PC-3 (cell line): Measurements from ENCODE around the gene CAMK1D. TPM values are rescaled to one million over a fixed set of nuclear protein-coding genes. Genes with fewer than 3 reads are reported as not detected.

ENCODE experiments used
- ATAC-seq: fragments of 200-7000 bp; cut with Tn5 transposase; 2 replicates; pipeline ENCODE4 v1.9.1; 2020; ENCODE audit warnings: mild to moderate bottlenecking, moderate library complexity
- BruUV-seq: library from RNA; stranded (reverse); fragments of 400-500 nt; replicated peaks from 2 replicates; lab custom pipeline; 2021; lab: Mats Ljungman, UMichigan
- CTCF ChIA-PET: fragments of 300-600 bp; sonication (Branson Sonifier 250); formaldehyde crosslinking; loops from one replicate; lab custom pipeline; 2022; ENCODE audit warnings: antibody characterized with exemption; lab: Charles Lee
- POLR2A ChIA-PET: fragments of 300-600 bp; sonication (Branson Sonifier 250); formaldehyde crosslinking; loops from one replicate; lab custom pipeline; 2022; ENCODE audit warnings: antibody characterized with exemption; ENCODE audit not compliant: unreplicated experiment; lab: Charles Lee
- DNase-seq: peaks from one replicate; pipeline ENCODE4 v3.0.0-alpha.2; 2015
- H2AFZ ChIP-seq: fragments of 300-600 bp; sonication (generic); 2 replicates; pipeline ENCODE4 v1.6.0; 2016; ENCODE audit warnings: antibody characterized with exemption, low read length
- H3F3A ChIP-seq: fragments of 300-600 bp; sonication (generic); one replicate; pipeline ENCODE4 v1.6.0; 2017; ENCODE audit warnings: antibody characterized with exemption, low read length, control low read depth, mild to moderate bottlenecking; ENCODE audit not compliant: unreplicated experiment
- H3K27ac ChIP-seq: fragments of 300-600 bp; sonication (generic); 2 replicates; pipeline ENCODE4 v1.5.1; 2016; ENCODE audit warnings: mild to moderate bottlenecking, low read length
- H3K27me3 ChIP-seq: fragments of 300-600 bp; sonication (generic); 2 replicates; pipeline ENCODE4 v1.6.1; 2016; ENCODE audit warnings: low read length, mixed read lengths
- H3K36me3 ChIP-seq: fragments of 300-600 bp; sonication (generic); 2 replicates; pipeline ENCODE4 v1.6.1; 2016; ENCODE audit warnings: low read depth, mixed run types, low read length, mixed read lengths
- H3K4me1 ChIP-seq: fragments of 300-600 bp; sonication (generic); 2 replicates; pipeline ENCODE4 v1.5.1; 2016; ENCODE audit warnings: low read length; ENCODE audit not compliant: insufficient read depth
- H3K4me2 ChIP-seq: fragments of 300-600 bp; sonication (generic); 2 replicates; pipeline ENCODE4 v1.6.0; 2016; ENCODE audit warnings: low read length
- H3K4me3 ChIP-seq: fragments of 300-600 bp; sonication (generic); 2 replicates; pipeline ENCODE4 v1.5.1; 2016; ENCODE audit warnings: mild to moderate bottlenecking, low read length, mixed read lengths
- H3K79me2 ChIP-seq: fragments of 300-600 bp; sonication (generic); 2 replicates; pipeline ENCODE4 v1.6.1; 2017; ENCODE audit warnings: low read length, mixed read lengths
- H3K9ac ChIP-seq: fragments of 300-600 bp; sonication (generic); 2 replicates; pipeline ENCODE4 v1.6.0; 2016; ENCODE audit warnings: mild to moderate bottlenecking, low read length
- H3K9me2 ChIP-seq: fragments of 300-600 bp; sonication (generic); replicated peaks from 2 replicates; pipeline ENCODE4 v1.6.1; 2016; ENCODE audit warnings: mixed run types, low read length, mixed read lengths
- H3K9me3 ChIP-seq: fragments of 300-600 bp; sonication (generic); 2 replicates; pipeline ENCODE4 v1.6.1; 2016; ENCODE audit warnings: low read length, mixed read lengths
- H4K20me1 ChIP-seq: fragments of 300-600 bp; sonication (generic); 2 replicates; pipeline ENCODE4 v1.6.1; 2016; ENCODE audit warnings: low read length, mixed read lengths
- EZH2 ChIP-seq: fragments of 300-600 bp; sonication (generic); IDR thresholded peaks from one replicate; pipeline ENCODE4 v1.6.1; 2017; ENCODE audit warnings: antibody characterized with exemption, mild to moderate bottlenecking, low read length; ENCODE audit not compliant: unreplicated experiment
- EZH2phosphoT487 ChIP-seq: fragments of 300-600 bp; sonication (generic); IDR thresholded peaks from 2 replicates; pipeline ENCODE4 v1.6.1; 2018; ENCODE audit warnings: mild to moderate bottlenecking, antibody characterized with exemption, low read length, borderline replicate concordance
- intact Hi-C: fragments of 100-400 bp; cut with micrococcal nuclease; formaldehyde crosslinking; loops from 2 replicates; pipeline ENCODE4 v1.9.0; 2023
- total RNA-seq: library from RNA; depleted of rRNA; stranded (reverse); fragments of >200 nt; gene quantifications from 2 replicates; pipeline ENCODE4 v1.2.3, GENCODE V29; 2014
- TF ChIP-seq, protein P1 (sequence below): fragments of 300-600 bp; sonication (generic); conservative IDR thresholded peaks from 2 replicates; pipeline ENCODE4 v1.5.1; 2017; ENCODE audit warnings: antibody characterized with exemption, low read depth, mild to moderate bottlenecking, low read length

CAMK1D gene
- total RNA-seq, 1 experiment from 2014 or later: 1.3 TPM

DNA sequence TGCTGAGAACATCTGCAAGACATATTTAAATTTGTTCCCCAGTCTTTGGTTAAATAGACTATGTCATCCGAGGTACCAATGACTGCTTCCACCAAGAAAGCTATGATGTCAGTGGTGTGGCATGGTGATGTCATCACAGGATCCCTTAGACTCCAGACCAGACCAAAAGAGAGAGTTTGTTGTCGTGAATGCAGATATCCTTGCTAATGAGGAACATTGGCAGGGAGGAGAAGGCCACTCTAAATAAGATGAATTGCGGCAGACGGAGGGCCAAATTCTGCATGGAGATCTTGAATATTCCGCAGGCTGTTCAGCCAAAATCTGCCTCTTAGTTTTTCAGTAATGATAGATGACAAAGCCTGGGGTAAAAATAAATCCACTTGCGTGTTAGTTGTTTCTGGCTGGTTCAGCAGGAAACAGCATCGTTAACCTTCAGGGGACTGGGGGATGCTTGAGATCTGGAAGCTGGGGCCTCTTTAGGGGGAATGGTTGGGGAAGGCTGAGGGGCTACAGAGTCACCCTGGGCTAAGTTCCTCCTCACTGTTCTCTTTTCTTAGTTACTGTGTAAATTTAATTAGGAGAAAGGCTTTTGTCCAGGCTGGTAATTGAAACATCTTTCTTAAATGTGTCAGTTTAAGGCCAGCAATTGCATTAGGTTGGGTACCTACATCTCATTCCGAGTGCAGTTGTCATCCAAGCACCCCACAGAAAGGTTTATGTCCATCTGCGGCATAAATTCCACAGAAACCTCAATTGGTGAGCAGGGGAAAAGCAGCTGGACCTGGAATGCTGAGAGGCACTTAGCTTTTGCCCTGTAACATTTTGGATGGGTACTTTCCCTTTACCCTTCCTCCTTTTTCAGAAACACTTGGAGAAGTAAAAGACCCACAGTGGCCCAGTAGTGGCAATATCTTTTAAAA lies 11.6 kb upstream of the CAMK1D start:
- CTCF ChIA-PET: no interaction called here

GRCh38 chr10:12338981-12339380 lies 10.4 kb upstream of the CAMK1D start:
- Histone ChIP-seq H3K4me1 (peaks cover 8% of the 10 kb centered on the region), H3K9me3 (no peaks in the 10 kb centered on the region), H3F3A (no peaks in the 10 kb centered on the region), H3K4me3 (no peak overlapping the region), H3K9ac (no peak overlapping the region), H3K79me2 (no peaks in the 10 kb centered on the region), H3K36me3 (no peaks in the 10 kb centered on the region), H3K27ac (no peak overlapping the region), H3K4me2 (no peak overlapping the region), H3K27me3 (no peaks in the 10 kb centered on the region), H4K20me1 (no peaks in the 10 kb centered on the region), H2AFZ (no peak overlapping the region), H3K9me2 (no peaks in the 10 kb centered on the region)
- DNase-seq (no peak), ATAC-seq (no peak)
- ChIA-PET CTCF (no interaction called here), POLR2A (no interaction called here)
- no peak for TF ChIP-seq EZH2phosphoT487
- TF ChIP-seq, protein P1, sequence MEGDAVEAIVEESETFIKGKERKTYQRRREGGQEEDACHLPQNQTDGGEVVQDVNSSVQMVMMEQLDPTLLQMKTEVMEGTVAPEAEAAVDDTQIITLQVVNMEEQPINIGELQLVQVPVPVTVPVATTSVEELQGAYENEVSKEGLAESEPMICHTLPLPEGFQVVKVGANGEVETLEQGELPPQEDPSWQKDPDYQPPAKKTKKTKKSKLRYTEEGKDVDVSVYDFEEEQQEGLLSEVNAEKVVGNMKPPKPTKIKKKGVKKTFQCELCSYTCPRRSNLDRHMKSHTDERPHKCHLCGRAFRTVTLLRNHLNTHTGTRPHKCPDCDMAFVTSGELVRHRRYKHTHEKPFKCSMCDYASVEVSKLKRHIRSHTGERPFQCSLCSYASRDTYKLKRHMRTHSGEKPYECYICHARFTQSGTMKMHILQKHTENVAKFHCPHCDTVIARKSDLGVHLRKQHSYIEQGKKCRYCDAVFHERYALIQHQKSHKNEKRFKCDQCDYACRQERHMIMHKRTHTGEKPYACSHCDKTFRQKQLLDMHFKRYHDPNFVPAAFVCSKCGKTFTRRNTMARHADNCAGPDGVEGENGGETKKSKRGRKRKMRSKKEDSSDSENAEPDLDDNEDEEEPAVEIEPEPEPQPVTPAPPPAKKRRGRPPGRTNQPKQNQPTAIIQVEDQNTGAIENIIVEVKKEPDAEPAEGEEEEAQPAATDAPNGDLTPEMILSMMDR: no peak
- TF ChIP-seq EZH2: no peak
- BruUV-seq: no TSS peak
- intact Hi-C loops: no loop called here

More for the DNA sequence above, 11.6 kb upstream of the CAMK1D start:
- H3K79me2 ChIP-seq: no peaks in the 10 kb centered on the region
- H3K36me3 ChIP-seq: no peaks in the 10 kb centered on the region
- H3K4me2 ChIP-seq: no peak overlapping the region
- ATAC-seq: no peak
- H2AFZ ChIP-seq: no peak overlapping the region
- no peak overlapping the region for H3K4me3 ChIP-seq
- H3F3A ChIP-seq: no peaks in the 10 kb centered on the region
- H3K4me1 ChIP-seq: peaks cover 17% of the 10 kb centered on the region
- no peaks in the 10 kb centered on the region for H3K9me3 ChIP-seq
- BruUV-seq: no TSS peak
- intact Hi-C loops: no loop called here
- no peak for DNase-seq
- H4K20me1 ChIP-seq: no peaks in the 10 kb centered on the region
- no peak overlapping the region for H3K9ac ChIP-seq
- POLR2A ChIA-PET: no interaction called here
- TF ChIP-seq, protein P1: no peak
- TF ChIP-seq EZH2phosphoT487 (no peak), EZH2 (no peak)
- no peaks in the 10 kb centered on the region for H3K27me3 ChIP-seq
- H3K27ac ChIP-seq: no peak overlapping the region
- H3K9me2 ChIP-seq: no peaks in the 10 kb centered on the region

GRCh38 chr10:12340371-12340770 lies 9.0 kb upstream of the CAMK1D start:
- H3K36me3 ChIP-seq: no peaks in the 10 kb centered on the region
- H2AFZ ChIP-seq: no peak overlapping the region
- no peaks in the 10 kb centered on the region for H3K79me2 ChIP-seq
- no peaks in the 10 kb centered on the region for H3F3A ChIP-seq
- H3K4me3 ChIP-seq: no peak overlapping the region
- no peaks in the 10 kb centered on the region for H3K27me3 ChIP-seq
- no peaks in the 10 kb centered on the region for H3K9me2 ChIP-seq
- H3K27ac ChIP-seq: no peak overlapping the region
- no peak overlapping the region for H3K4me2 ChIP-seq
- no peak for ATAC-seq
- POLR2A ChIA-PET: no interaction called here
- no peaks in the 10 kb centered on the region for H4K20me1 ChIP-seq
- DNase-seq: no peak
- CTCF ChIA-PET: no interaction called here
- intact Hi-C loops: no loop called here
- BruUV-seq: no TSS peak
- TF ChIP-seq EZH2 (no peak), EZH2phosphoT487 (no peak)
- H3K9me3 ChIP-seq: no peaks in the 10 kb centered on the region
- no peaks in the 10 kb centered on the region for H3K4me1 ChIP-seq
- no peak overlapping the region for H3K9ac ChIP-seq
